H9 (cell line): ENCODE measurements around the gene TMEM183A. TPM values are rescaled to one million over a fixed set of nuclear protein-coding genes. Genes with fewer than 3 reads are reported as not detected.

Source experiments
- DNase-seq: peaks from one replicate; pipeline ENCODE4 v3.0.0-alpha.2; 2017
- H2AFZ ChIP-seq: one replicate; pipeline ENCODE4 v1.6.1; 2013; ENCODE audit warnings: mild to moderate bottlenecking, low read length, control low read depth, moderate library complexity
- H2AK5ac ChIP-seq: 2 replicates; pipeline ENCODE4 v1.6.1; 2013; ENCODE audit warnings: low read length, control low read depth, mixed read lengths; ENCODE audit not compliant: insufficient read length
- H2BK120ac ChIP-seq: one replicate; pipeline ENCODE4 v1.6.1; 2013; ENCODE audit warnings: low read depth, mild to moderate bottlenecking, low read length, control low read depth, inconsistent platforms; ENCODE audit not compliant: poor library complexity, severe bottlenecking
- H2BK12ac ChIP-seq: 2 replicates; pipeline ENCODE4 v1.6.1; 2013; ENCODE audit warnings: low read length, control low read depth, mixed read lengths, low read depth; ENCODE audit not compliant: insufficient read length
- H2BK15ac ChIP-seq: 2 replicates; pipeline ENCODE4 v1.6.1; 2013; ENCODE audit warnings: low read depth, low read length, control low read depth
- H2BK20ac ChIP-seq: one replicate; pipeline ENCODE4 v1.6.1; 2013; ENCODE audit warnings: low read depth, mild to moderate bottlenecking, low read length, control low read depth, inconsistent platforms; ENCODE audit not compliant: poor library complexity, severe bottlenecking
- H2BK5ac ChIP-seq: 2 replicates; pipeline ENCODE4 v1.6.1; 2013; ENCODE audit warnings: low read length, control low read depth, mixed read lengths; ENCODE audit not compliant: insufficient read length
- H3K14ac ChIP-seq: 2 replicates; pipeline ENCODE4 v1.6.1; 2013; ENCODE audit warnings: low read length, control low read depth; ENCODE audit not compliant: insufficient read depth
- H3K18ac ChIP-seq: 2 replicates; pipeline ENCODE4 v1.6.1; 2013; ENCODE audit warnings: low read depth, mild to moderate bottlenecking, mixed read lengths, low read length, control low read depth; ENCODE audit not compliant: insufficient read length
- H3K23ac ChIP-seq: 2 replicates; pipeline ENCODE4 v1.6.1; 2013; ENCODE audit warnings: low read length, control low read depth, mixed read lengths, low read depth; ENCODE audit not compliant: insufficient read length
- H3K23me2 ChIP-seq: 2 replicates; pipeline ENCODE4 v1.6.1; 2013; ENCODE audit warnings: low read depth, mild to moderate bottlenecking, mixed read lengths, low read length, control low read depth; ENCODE audit not compliant: insufficient read length, poor library complexity, severe bottlenecking
- H3K27ac ChIP-seq: 2 replicates; pipeline ENCODE4 v1.5.1; 2013; ENCODE audit warnings: low read length, control low read depth, mixed read lengths, low read depth; ENCODE audit not compliant: insufficient read length
- H3K27me3 ChIP-seq: 2 replicates; pipeline ENCODE4 v1.6.1; 2013; ENCODE audit warnings: low read length, control low read depth, inconsistent platforms; ENCODE audit not compliant: insufficient read depth
- H3K4ac ChIP-seq: 2 replicates; pipeline ENCODE4 v1.6.1; 2013; ENCODE audit warnings: low read depth, mild to moderate bottlenecking, control low read depth, inconsistent platforms, low read length, moderate library complexity
- H3K4me1 ChIP-seq: 2 replicates; pipeline ENCODE4 v1.6.1; 2013; ENCODE audit warnings: low read length, control low read depth, inconsistent platforms; ENCODE audit not compliant: insufficient read depth
- H3K4me2 ChIP-seq: 2 replicates; pipeline ENCODE4 v1.6.1; 2013; ENCODE audit warnings: low read length, control low read depth, mixed read lengths; ENCODE audit not compliant: insufficient read length, insufficient read depth
- H3K56ac ChIP-seq: 2 replicates; pipeline ENCODE4 v1.6.1; 2013; ENCODE audit warnings: low read depth, mild to moderate bottlenecking, mixed read lengths, low read length, control low read depth; ENCODE audit not compliant: insufficient read length
- H3K79me1 ChIP-seq: 2 replicates; pipeline ENCODE4 v1.6.1; 2013; ENCODE audit warnings: low read depth, mild to moderate bottlenecking, moderate library complexity, low read length, control low read depth, inconsistent platforms; ENCODE audit not compliant: insufficient read depth, poor library complexity, severe bottlenecking
- H3K79me2 ChIP-seq: 2 replicates; pipeline ENCODE4 v1.6.1; 2013; ENCODE audit warnings: low read length, control low read depth, inconsistent platforms; ENCODE audit not compliant: insufficient read depth
- H3K9ac ChIP-seq: 2 replicates; pipeline ENCODE4 v1.6.1; 2013; ENCODE audit warnings: low read length, control low read depth, mixed read lengths; ENCODE audit not compliant: insufficient read length; ENCODE audit errors: extremely low read depth
- H3K9me3 ChIP-seq: one replicate; pipeline ENCODE4 v1.6.1; 2013; ENCODE audit warnings: low read depth, low read length, inconsistent platforms; ENCODE audit not compliant: control insufficient read depth
- H3T11ph ChIP-seq: one replicate; pipeline ENCODE4 v1.6.1; 2013; ENCODE audit warnings: mild to moderate bottlenecking, low read length, control low read depth, inconsistent platforms
- H4K20me1 ChIP-seq: one replicate; pipeline ENCODE4 v1.6.1; 2013; ENCODE audit not compliant: control insufficient read depth, insufficient read length, insufficient read depth
- H4K5ac ChIP-seq: 2 replicates; pipeline ENCODE4 v1.6.1; 2013; ENCODE audit warnings: low read depth, mild to moderate bottlenecking, mixed read lengths, low read length, control low read depth; ENCODE audit not compliant: insufficient read length
- H4K8ac ChIP-seq: replicated peaks from 2 replicates; pipeline ENCODE4 v1.6.1; 2013; ENCODE audit warnings: low read length, control low read depth, mixed read lengths, low read depth; ENCODE audit not compliant: insufficient read length
- H4K91ac ChIP-seq: 2 replicates; pipeline ENCODE4 v1.6.1; 2013; ENCODE audit warnings: low read depth, mild to moderate bottlenecking, moderate library complexity, mixed read lengths, low read length, control low read depth; ENCODE audit not compliant: insufficient read length
- H3K27ac Mint-ChIP-seq, 3 experiments: 2 replicates in 2 of 3; 3 replicates in 1 of 3; pipeline ENCODE4 v1.8.0; 2020 to 2021; ENCODE audit warnings: mixed read lengths in 3 of 3, mild to moderate bottlenecking in 1 of 3, moderate library complexity in 1 of 3
- H3K27me3 Mint-ChIP-seq: 2 replicates; pipeline ENCODE4 v1.8.0; 2021; ENCODE audit warnings: low read depth, mild to moderate bottlenecking, moderate library complexity, mixed read lengths
- H3K36me3 Mint-ChIP-seq, 3 experiments: 2 replicates in 2 of 3; 3 replicates in 1 of 3; pipeline ENCODE4 v1.8.0; 2020 to 2021; ENCODE audit warnings: low read depth in 3 of 3, mixed read lengths in 3 of 3; ENCODE audit not compliant: insufficient read depth in 1 of 3
- H3K4me1 Mint-ChIP-seq, 2 experiments: 2 replicates each; pipeline ENCODE4 v1.8.0; 2020; ENCODE audit warnings: mixed read lengths in 2 of 2
- H3K4me3 Mint-ChIP-seq, 2 experiments: 2 replicates in 1 of 2; 3 replicates in 1 of 2; pipeline ENCODE4 v1.8.0; 2020 to 2021; ENCODE audit warnings: mild to moderate bottlenecking in 2 of 2, mixed read lengths in 2 of 2, moderate library complexity in 1 of 2
- H3K9me3 Mint-ChIP-seq, 2 experiments: 2 replicates in 1 of 2; 3 replicates in 1 of 2; pipeline ENCODE4 v1.8.0; 2020; ENCODE audit warnings: mild to moderate bottlenecking in 2 of 2, mixed read lengths in 2 of 2, moderate library complexity in 1 of 2
- CTCF ChIP-seq: fragments of 200-600 bp; sonication (generic); conservative IDR thresholded peaks from 3 replicates; pipeline ENCODE4 v1.8.0; 2021; ENCODE audit warnings: antibody characterized with exemption, mild to moderate bottlenecking
- WGBS: extraction: QIAGEN DNeasy Blood & Tissue Kit; methylation state at CpG from one replicate; pipeline ENCODE4 v1.1.7; 2013; ENCODE audit warnings: missing lambda C conversion rate, low lambda C conversion rate, mixed read lengths; ENCODE audit not compliant: insufficient read length; ENCODE audit errors: extremely low coverage; 5-methylcytosine and 5-hydroxymethylcytosine counted together
- total RNA-seq: library from RNA; stranded (reverse); gene quantifications from 2 replicates; pipeline ENCODE4 v1.2.1, GENCODE V29; 2021

Gene TMEM183A
- total RNA-seq, 1 experiment from 2014 or later, result 93.4 TPM

- TF ChIP-seq CTCF, result no peak
- no peak overlapping the region for H4K91ac ChIP-seq
- Mint-ChIP-seq H3K36me3 (no peaks in the 10 kb centered on the region), H3K4me1 (peaks cover 2 to 5% of the 10 kb centered on the region in 2 experiments; a peak in 3 of 4 replicates), H3K27ac (no peak overlapping the region), H3K27me3 (peaks cover 15% of the 10 kb centered on the region), H3K4me3 (no peak overlapping the region), H3K9me3 (no peaks in the 10 kb centered on the region)
- H2AFZ ChIP-seq, result no peak overlapping the region
- no peak overlapping the region for H3K23ac ChIP-seq
- no peaks in the 10 kb centered on the region for H3K79me1 ChIP-seq
- no peaks in the 10 kb centered on the region for H3K9me3 ChIP-seq
- H2BK120ac ChIP-seq, result no peak overlapping the region
- H2BK12ac ChIP-seq, result no peak overlapping the region
- H3K56ac ChIP-seq, result no peak overlapping the region
- H2BK20ac ChIP-seq, result no peak overlapping the region
- H2AK5ac ChIP-seq, result no peak overlapping the region
- no peak for DNase-seq
- no peak overlapping the region for H4K5ac ChIP-seq
- H3K9ac ChIP-seq, result no peak overlapping the region
- WGBS, result no CpG with 5 or more reads among the region's 2 CpGs
- H4K8ac ChIP-seq, result no peak overlapping the region
- H3K14ac ChIP-seq, result no peak overlapping the region
- no peak overlapping the region for H3K27ac ChIP-seq
- no peaks in the 10 kb centered on the region; the same call in 1 of the 2 replicates for H3K4me1 ChIP-seq
- no peak overlapping the region for H3K18ac ChIP-seq
- H3T11ph ChIP-seq, result no peak overlapping the region
- no peak overlapping the region for H3K4ac ChIP-seq
- no peaks in the 10 kb centered on the region for H3K27me3 ChIP-seq
- H4K20me1 ChIP-seq, result no peaks in the 10 kb centered on the region
- H2BK5ac ChIP-seq, result no peak overlapping the region
- H2BK15ac ChIP-seq, result no peak overlapping the region
- H3K4me2 ChIP-seq, result no peak overlapping the region
- H3K23me2 ChIP-seq, result no peaks in the 10 kb centered on the region
- no peaks in the 10 kb centered on the region for H3K79me2 ChIP-seq
Observed at GRCh38 chr1:202989879-202990278, 17.3 kb upstream of the TMEM183A start.
